Mesodermal cell (in vitro differentiated cells): ENCODE measurements around the gene INAVA. TPM values are rescaled to one million over a fixed set of nuclear protein-coding genes. Genes with fewer than 3 reads are reported as not detected.

Source experiments
- H3K27ac ChIP-seq: 2 replicates; pipeline ENCODE4 v1.7.0; 2013; ENCODE audit warnings: mild to moderate bottlenecking, low read depth, low read length, moderate library complexity; ENCODE audit not compliant: severe bottlenecking
- H3K36me3 ChIP-seq: 2 replicates; pipeline ENCODE4 v1.7.1; 2013; ENCODE audit warnings: mild to moderate bottlenecking, low read length, moderate library complexity; ENCODE audit not compliant: control insufficient read depth, insufficient read depth
- H3K4me1 ChIP-seq: one replicate; pipeline ENCODE4 v1.7.1; 2013; ENCODE audit warnings: mild to moderate bottlenecking, low read length; ENCODE audit not compliant: insufficient read depth, control insufficient read depth, poor library complexity, severe bottlenecking
- H3K4me3 ChIP-seq: 2 replicates; pipeline ENCODE4 v1.7.0; 2013; ENCODE audit warnings: low read length, control low read depth, mild to moderate bottlenecking; ENCODE audit not compliant: insufficient read depth, poor library complexity, severe bottlenecking; ENCODE audit errors: extremely low read depth
- H3K9me3 ChIP-seq: 2 replicates; pipeline ENCODE4 v1.7.1; 2013; ENCODE audit warnings: mild to moderate bottlenecking, low read length, moderate library complexity; ENCODE audit not compliant: control insufficient read depth
- WGBS, 2 experiments: methylation state at CpG; one replicate each; pipeline ENCODE4 v1.1.5; 2013; ENCODE audit warnings: missing lambda C conversion rate in 2 of 2; ENCODE audit not compliant: insufficient coverage in 2 of 2; 5-methylcytosine and 5-hydroxymethylcytosine counted together
- polyA plus RNA-seq, 2 experiments: library from polyadenylated mRNA; stranded (reverse); fragments of 50-300 nt; gene quantifications; one replicate each; pipeline ENCODE4 v1.2.3, GENCODE V29; 2013

INAVA gene
- 19.2 TPM for polyA plus RNA-seq (2013, experiment 1 of 2)
- polyA plus RNA-seq (2013, experiment 2 of 2): 17.3 TPM

DNA sequence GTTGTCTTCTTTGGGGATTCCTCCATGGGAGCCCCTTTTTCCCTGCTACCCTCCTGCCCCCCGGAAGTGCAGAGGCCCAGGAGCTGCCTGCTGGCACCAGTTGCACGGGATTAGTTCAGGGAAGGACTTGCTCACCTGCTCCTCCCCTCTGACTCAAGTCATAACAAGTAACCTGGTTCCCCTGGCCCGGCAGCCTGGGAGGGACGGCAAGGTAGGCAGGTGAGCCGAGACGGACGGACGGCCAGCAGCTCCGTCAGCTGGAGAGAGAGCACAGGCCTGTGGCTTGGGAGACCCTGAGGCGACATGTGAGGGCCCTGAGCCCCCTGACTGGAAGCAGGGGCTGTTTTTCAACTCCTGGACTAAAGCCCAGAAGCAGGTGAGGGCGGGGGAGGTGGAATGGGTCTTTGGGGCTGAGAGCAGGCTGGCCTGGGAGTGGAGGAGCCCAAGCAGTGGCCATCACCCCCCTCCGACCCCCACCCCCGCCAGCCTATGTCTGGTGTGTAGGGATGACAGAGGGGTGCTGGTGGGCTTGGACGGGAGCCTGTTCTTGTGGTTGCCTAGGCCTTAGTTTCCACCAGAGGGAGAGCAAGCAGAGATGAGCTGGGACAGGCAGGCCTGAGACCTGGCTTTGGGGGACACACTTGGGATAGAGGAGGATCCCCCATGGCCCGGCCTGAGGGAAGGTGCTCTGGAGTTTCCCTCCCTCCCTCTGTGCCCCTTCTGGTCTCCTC lies at the start of gene INAVA:
TSS of gene INAVA (plus strand) at position 189 of the 731 bp plus-strand sequence. CDS start 3,501 bp downstream, outside the sequence.
- 88 to 94% methylated on average over 13 to 14 of the region's 15 CpGs for WGBS, 2 experiments
- peaks cover 12% of the 10 kb centered on the region for H3K36me3 ChIP-seq
- no peaks in the 10 kb centered on the region for H3K9me3 ChIP-seq
- peaks cover 47% of the 10 kb centered on the region for H3K4me1 ChIP-seq
- H3K27ac ChIP-seq: no peak within 1 kb of the TSS
- H3K4me3 ChIP-seq: no peak within 1 kb of the TSS

- Histone ChIP-seq H3K9me3 (no peaks in the 10 kb centered on the region), H3K4me3 (no peak overlapping the region), H3K27ac (no peak overlapping the region), H3K36me3 (peaks cover 71% of the 10 kb centered on the region), H3K4me1 (no peaks in the 10 kb centered on the region)
- WGBS, 2 experiments: 85 to 88% methylated on average over 2 of the region's 4 CpGs
Measured at GRCh38 chr1:200845360-200845759, 49.3 kb upstream of the INAVA start.

DNA sequence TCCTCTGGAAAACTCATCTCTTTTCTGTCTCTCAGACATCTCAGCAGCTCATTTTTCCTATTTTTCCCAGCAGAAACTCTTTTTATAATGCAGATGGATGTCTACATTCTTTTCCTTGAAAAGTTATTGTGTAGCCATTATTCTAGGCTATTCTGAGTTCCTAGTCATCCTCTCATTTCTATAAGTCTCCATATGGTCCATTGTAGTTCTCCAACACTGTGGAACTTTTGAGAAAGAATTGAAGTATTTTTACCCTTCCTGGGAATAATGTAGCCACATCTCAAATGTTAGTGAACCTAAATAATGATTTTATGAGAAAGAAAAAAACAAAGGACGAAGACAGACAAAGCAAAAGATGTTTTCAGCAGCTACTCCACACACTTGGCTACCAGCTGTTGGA lies 48.3 kb upstream of the INAVA start:
- Histone ChIP-seq H3K4me3 (no peak overlapping the region), H3K4me1 (no peaks in the 10 kb centered on the region), H3K9me3 (no peaks in the 10 kb centered on the region), H3K36me3 (peaks cover 80% of the 10 kb centered on the region), H3K27ac (no peak overlapping the region)
- no CpG with 5 or more reads among the region's 1 CpG for WGBS, 2 experiments

DNA sequence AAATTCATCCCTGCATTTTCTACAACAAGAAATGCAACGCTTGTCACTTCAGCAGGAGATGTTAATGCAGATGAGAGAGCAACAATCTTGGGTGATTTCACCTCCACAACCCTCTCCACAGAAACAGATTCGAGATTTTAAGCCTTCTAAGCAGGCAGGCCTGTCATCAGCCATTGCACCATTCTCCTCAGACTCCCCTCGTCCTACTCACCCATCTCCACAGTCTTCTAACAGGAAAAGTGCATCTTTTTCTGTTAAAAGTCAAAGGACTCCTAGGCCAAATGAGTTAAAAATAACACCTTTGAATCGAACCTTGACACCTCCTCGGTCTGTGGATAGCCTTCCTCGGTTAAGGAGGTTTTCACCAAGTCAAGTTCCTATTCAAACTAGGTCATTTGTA lies 45.3 kb upstream of the INAVA start:
- H3K4me3 ChIP-seq: no peak overlapping the region
- H3K4me1 ChIP-seq: no peaks in the 10 kb centered on the region
- peaks cover 78% of the 10 kb centered on the region for H3K36me3 ChIP-seq
- H3K27ac ChIP-seq: no peak overlapping the region
- WGBS, 2 experiments: 90 to 95% methylated on average over 3 to 4 of the region's 6 CpGs
- H3K9me3 ChIP-seq: no peaks in the 10 kb centered on the region

DNA sequence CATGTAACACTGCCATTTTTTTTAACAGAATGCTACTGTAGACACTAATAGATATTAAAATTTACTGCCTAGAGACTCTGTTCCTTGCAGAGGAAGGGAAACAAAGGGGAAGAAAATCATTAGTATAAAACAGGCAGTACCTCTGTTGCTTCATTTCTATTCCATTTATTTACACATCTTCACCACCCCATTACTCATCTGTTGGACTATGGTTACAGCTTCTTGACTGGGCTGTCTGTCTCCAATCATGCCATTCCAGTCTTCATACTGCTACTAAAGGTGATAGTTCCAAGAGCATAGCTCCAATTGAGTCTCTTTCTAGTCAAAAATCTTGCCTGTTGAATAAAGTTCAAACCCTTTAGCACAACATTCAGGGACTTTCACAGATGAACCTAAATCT lies 44.1 kb upstream of the INAVA start:
- H3K36me3 ChIP-seq: peaks cover 74% of the 10 kb centered on the region
- no peak overlapping the region for H3K4me3 ChIP-seq
- no peaks in the 10 kb centered on the region for H3K9me3 ChIP-seq
- no peak overlapping the region for H3K27ac ChIP-seq
- H3K4me1 ChIP-seq: no peaks in the 10 kb centered on the region

- Histone ChIP-seq H3K9me3 (no peaks in the 10 kb centered on the region), H3K36me3 (peaks cover 54% of the 10 kb centered on the region)
- no CpG with 5 or more reads among the region's 2 CpGs for WGBS, 2 experiments
Measured at GRCh38 chr1:200856716-200857357, 37.9 kb upstream of the INAVA start.

DNA sequence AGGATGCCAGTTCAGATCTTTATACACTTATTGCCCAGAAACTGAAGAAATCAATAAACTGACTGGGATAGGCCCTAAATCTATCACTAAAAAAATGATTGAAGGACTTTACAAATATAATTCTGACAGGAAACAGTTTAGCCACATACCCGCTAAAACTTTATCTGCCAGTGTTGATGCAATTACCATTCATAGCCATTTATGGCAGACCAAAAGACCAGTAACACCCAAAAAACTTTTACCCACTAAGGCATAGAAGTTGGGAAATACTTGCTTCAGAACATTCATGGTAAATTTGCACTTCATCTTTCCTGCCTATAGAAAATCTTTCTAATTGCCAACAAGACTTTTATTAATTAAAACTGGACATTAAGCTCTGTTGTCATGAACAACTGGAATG lies 36.9 kb upstream of the INAVA start:
- WGBS, 2 experiments: 100% methylated on average over 1 of the region's 1 CpG; no CpG with 5 or more reads in 1 of the 2 experiments
- no peak overlapping the region for H3K4me3 ChIP-seq
- H3K36me3 ChIP-seq: peaks cover 54% of the 10 kb centered on the region
- H3K4me1 ChIP-seq: no peaks in the 10 kb centered on the region
- H3K27ac ChIP-seq: no peak overlapping the region
- no peaks in the 10 kb centered on the region for H3K9me3 ChIP-seq

More at GRCh38 chr1:200856716-200857357, 37.9 kb upstream of the INAVA start:
- no peak overlapping the region for H3K4me3 ChIP-seq
- no peak overlapping the region for H3K27ac ChIP-seq
- no peaks in the 10 kb centered on the region for H3K4me1 ChIP-seq

DNA sequence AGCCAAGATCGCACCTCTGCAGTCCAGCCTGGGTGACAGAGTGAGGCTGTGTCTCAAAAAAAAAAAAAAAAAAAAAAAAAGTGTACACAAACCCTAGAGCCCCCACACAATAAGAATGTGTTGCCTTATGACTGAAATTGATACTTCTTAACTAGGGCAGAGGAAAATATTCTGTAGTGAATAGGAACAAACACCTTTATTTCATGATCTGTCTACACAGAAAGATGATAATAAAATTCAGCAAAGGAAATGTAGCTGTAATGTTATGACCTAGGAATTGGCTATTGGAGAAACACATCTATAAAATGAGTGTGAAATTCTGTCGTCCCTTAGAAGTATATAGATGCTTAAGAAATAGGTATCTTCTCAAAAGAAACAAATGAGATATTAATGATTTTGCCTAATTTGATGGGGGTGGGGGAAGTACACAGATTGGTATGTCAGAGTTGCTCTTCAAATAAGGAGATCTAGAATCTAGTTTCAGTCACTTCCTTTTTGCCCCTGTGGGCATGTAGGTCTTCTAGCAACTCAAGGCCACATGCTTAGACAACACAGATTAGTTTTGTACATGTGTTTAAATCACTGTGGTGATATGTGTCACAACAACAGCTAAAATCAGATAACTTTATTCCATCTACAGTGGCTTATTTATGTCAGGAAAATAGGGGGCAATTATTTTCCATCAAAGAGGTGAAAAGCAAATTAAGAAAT lies 32.6 kb upstream of the INAVA start:
- peaks cover 35% of the 10 kb centered on the region for H3K36me3 ChIP-seq
- 86 to 100% methylated on average over 1 of the region's 2 CpGs for WGBS, 2 experiments
- H3K4me1 ChIP-seq: no peaks in the 10 kb centered on the region
- no peaks in the 10 kb centered on the region for H3K9me3 ChIP-seq
- H3K27ac ChIP-seq: no peak overlapping the region
- H3K4me3 ChIP-seq: no peak overlapping the region

DNA sequence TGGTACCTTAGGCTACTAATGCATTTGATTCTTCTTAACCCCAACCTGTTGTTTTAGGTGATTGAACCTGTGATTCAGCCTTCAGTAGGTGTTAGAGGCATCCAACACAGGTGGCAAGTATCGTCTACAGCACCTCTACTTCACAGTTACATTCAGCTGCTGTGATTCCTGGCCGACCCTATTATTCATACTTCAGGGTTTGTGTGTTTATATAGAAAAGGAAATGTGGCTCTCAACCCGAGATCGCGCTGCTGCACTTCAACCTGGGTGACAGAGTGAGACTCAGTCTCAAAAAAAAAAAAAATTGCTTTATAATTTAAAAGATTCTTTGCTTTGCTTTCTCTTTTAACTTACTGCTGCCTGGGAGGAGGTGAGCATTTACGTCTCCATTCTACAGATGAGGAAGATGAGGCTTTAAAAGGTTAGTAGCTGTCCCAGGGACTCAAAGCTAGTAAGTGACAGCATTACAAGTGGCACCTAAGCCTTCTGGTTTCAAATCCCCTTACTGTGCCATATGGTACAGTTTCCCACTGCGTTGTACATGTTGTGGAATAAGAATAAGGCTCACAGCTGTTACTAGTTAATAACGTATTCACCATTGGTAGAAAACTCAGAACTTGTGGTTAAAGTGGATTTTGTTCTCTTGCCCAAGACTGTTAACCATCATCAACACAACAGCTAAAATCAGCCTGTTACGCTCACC lies 31.8 kb upstream of the INAVA start:
- peaks cover 27% of the 10 kb centered on the region for H3K36me3 ChIP-seq
- H3K4me3 ChIP-seq: no peak overlapping the region
- H3K9me3 ChIP-seq: no peaks in the 10 kb centered on the region
- no peak overlapping the region for H3K27ac ChIP-seq
- H3K4me1 ChIP-seq: no peaks in the 10 kb centered on the region
- WGBS, 2 experiments: 83% methylated on average over 1 of the region's 9 CpGs; no CpG with 5 or more reads in 1 of the 2 experiments

DNA sequence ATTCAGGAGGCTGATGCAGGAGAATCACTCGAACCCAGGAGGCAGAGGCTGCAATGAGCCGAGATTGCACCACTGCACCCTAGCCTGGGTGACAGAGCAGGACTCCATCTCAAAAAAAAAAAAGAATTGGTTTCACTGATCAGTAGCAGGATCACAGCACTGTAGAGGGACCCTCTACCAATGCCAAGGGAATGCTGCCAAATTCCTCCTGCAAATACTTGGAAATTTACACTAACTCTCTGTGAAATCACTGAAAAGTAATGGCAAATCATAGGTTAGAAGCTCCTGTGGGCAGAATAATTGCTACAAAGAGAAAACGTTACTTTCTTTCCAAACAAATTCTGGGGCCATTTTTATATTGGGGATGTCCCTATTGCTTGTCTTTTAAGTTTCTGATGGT lies 28.6 kb upstream of the INAVA start:
- WGBS, 2 experiments: 97 to 100% methylated on average over 2 to 3 of the region's 3 CpGs
- Histone ChIP-seq H3K27ac (no peak overlapping the region), H3K4me3 (no peak overlapping the region), H3K36me3 (peaks cover 18% of the 10 kb centered on the region), H3K4me1 (no peaks in the 10 kb centered on the region), H3K9me3 (no peaks in the 10 kb centered on the region)
